ENCODE measurements around the gene IMPA2. TPM values are rescaled to one million over a fixed set of nuclear protein-coding genes. Genes with fewer than 3 reads are reported as not detected.

Gene IMPA2
- polyA plus RNA-seq, 1 donor (not counting 4 experiments of a cell fraction or from before 2014, with no cell fraction given), result 17.6 TPM

- dilution Hi-C loops (cut with MboI; ENCODE audit: extremely low pct_ligation_motif_present, low sequenced_read_pairs), result no loop called here
- Histone ChIP-seq H3K9me3 (ENCODE audit: control insufficient read depth, low read depth, low read length) (no peaks in the 10 kb centered on the region), H3K9ac (ENCODE audit: control insufficient read depth, extremely low read depth, insufficient read depth, low read length) (no peak overlapping the region), H3K4me2 (ENCODE audit: control insufficient read depth, extremely low read depth, insufficient read depth, low read depth, low read length) (no peak overlapping the region), H3K4me1 (ENCODE audit: control insufficient read depth, extremely low read depth, insufficient read depth, low read length) (peaks cover 23% of the 10 kb centered on the region), H3K27ac (ENCODE audit: control insufficient read depth, insufficient read depth, low read length) (no peak overlapping the region), H3K4me3 (ENCODE audit: control insufficient read depth in 2 of 3, extremely low read depth in 1 of 3, insufficient read depth in 2 of 3, low read depth in 1 of 3, low read length in 3 of 3) (no peak overlapping the region), H3K27me3 (ENCODE audit: control insufficient read depth, extremely low read depth, insufficient read depth, low read length) (no peaks in the 10 kb centered on the region), H3K9me1 (ENCODE audit: control insufficient read depth, extremely low read depth, insufficient read depth, low read length) (no peaks in the 10 kb centered on the region), H4K20me1 (ENCODE audit: control insufficient read depth, extremely low read depth, insufficient read depth, low read length) (no peaks in the 10 kb centered on the region), H3K79me2 (ENCODE audit: control insufficient read depth, insufficient read depth, low read length) (no peaks in the 10 kb centered on the region), H2AFZ (ENCODE audit: control insufficient read depth, low read length) (no peak overlapping the region), H3K36me3 (ENCODE audit: control insufficient read depth in 2 of 2, extremely low read depth in 1 of 2, insufficient read depth in 2 of 2, low read length in 2 of 2) (no peaks in the 10 kb centered on the region)
- FAIRE-seq, result no peak
- no peak for DNase-seq (ENCODE audit: low read depth, low spot score)
- TF ChIP-seq EZH2 (IDR thresholded peaks at IDR 0.05; ENCODE audit: low read length), result no peak
- no peak for TF ChIP-seq CTCF (optimal IDR thresholded peaks at IDR 0.05 in 1 of 3, IDR thresholded peaks at IDR 0.05 in 1 of 3, conservative IDR thresholded peaks at IDR 0.05 in 1 of 3; ENCODE audit: extremely low read depth in 1 of 3, insufficient read depth in 2 of 3, low read length in 3 of 3)
Observed at GRCh38 chr18:11943551-11943950, 37.8 kb upstream of the IMPA2 start.

- no peaks in the 10 kb centered on the region for H3K79me2 ChIP-seq (ENCODE audit: control insufficient read depth, insufficient read depth, low read length)
- H3K4me3 ChIP-seq (ENCODE audit: control insufficient read depth in 2 of 3, extremely low read depth in 1 of 3, insufficient read depth in 2 of 3, low read depth in 1 of 3, low read length in 3 of 3), result no peak overlapping the region
- H3K9ac ChIP-seq (ENCODE audit: control insufficient read depth, extremely low read depth, insufficient read depth, low read length), result no peak overlapping the region
- no peak overlapping the region for H2AFZ ChIP-seq (ENCODE audit: control insufficient read depth, low read length)
- H3K9me3 ChIP-seq (ENCODE audit: control insufficient read depth, low read depth, low read length), result no peaks in the 10 kb centered on the region
- DNase-seq (ENCODE audit: low read depth, low spot score) (no peak), FAIRE-seq (no peak)
- H4K20me1 ChIP-seq (ENCODE audit: control insufficient read depth, extremely low read depth, insufficient read depth, low read length), result no peaks in the 10 kb centered on the region
- no peaks in the 10 kb centered on the region for H3K36me3 ChIP-seq (ENCODE audit: control insufficient read depth in 2 of 2, extremely low read depth in 1 of 2, insufficient read depth in 2 of 2, low read length in 2 of 2)
- no peak overlapping the region for H3K4me2 ChIP-seq (ENCODE audit: control insufficient read depth, extremely low read depth, insufficient read depth, low read depth, low read length)
- peaks cover 27% of the 10 kb centered on the region for H3K4me1 ChIP-seq (ENCODE audit: control insufficient read depth, extremely low read depth, insufficient read depth, low read length)
- H3K27me3 ChIP-seq (ENCODE audit: control insufficient read depth, extremely low read depth, insufficient read depth, low read length), result no peaks in the 10 kb centered on the region
- H3K9me1 ChIP-seq (ENCODE audit: control insufficient read depth, extremely low read depth, insufficient read depth, low read length), result no peaks in the 10 kb centered on the region
- TF ChIP-seq EZH2 (IDR thresholded peaks at IDR 0.05; ENCODE audit: low read length) (no peak), CTCF (optimal IDR thresholded peaks at IDR 0.05 in 1 of 3, IDR thresholded peaks at IDR 0.05 in 1 of 3, conservative IDR thresholded peaks at IDR 0.05 in 1 of 3; ENCODE audit: extremely low read depth in 1 of 3, insufficient read depth in 2 of 3, low read length in 3 of 3) (no peak)
- no peak overlapping the region for H3K27ac ChIP-seq (ENCODE audit: control insufficient read depth, insufficient read depth, low read length)
- dilution Hi-C loops (cut with MboI; ENCODE audit: extremely low pct_ligation_motif_present, low sequenced_read_pairs), result no loop called here
Observed at GRCh38 chr18:11944252-11944651, 37.1 kb upstream of the IMPA2 start.

Data from keratinocyte (primary cell).